ENCODE data around the gene OR56B4. TPM values are rescaled to one million over a fixed set of nuclear protein-coding genes. Genes with fewer than 3 reads are reported as not detected.

Gene OR56B4
- total RNA-seq, 1 donor from 2014 or later, result not detected

GRCh38 chr11:6156628-6157359, 49.3 kb downstream of the OR56B4 start:
- Histone ChIP-seq H3K4me3 (ENCODE audit: low read depth, low read length) (no peak overlapping the region), H3K27me3 (ENCODE audit: control insufficient read depth, insufficient read depth, low read length) (no peaks in the 10 kb centered on the region), H3K36me3 (ENCODE audit: control insufficient read depth, insufficient read depth, low read length) (no peaks in the 10 kb centered on the region)
- DNase-seq (ENCODE audit: low read depth), result no peak
- TF ChIP-seq, protein P1, sequence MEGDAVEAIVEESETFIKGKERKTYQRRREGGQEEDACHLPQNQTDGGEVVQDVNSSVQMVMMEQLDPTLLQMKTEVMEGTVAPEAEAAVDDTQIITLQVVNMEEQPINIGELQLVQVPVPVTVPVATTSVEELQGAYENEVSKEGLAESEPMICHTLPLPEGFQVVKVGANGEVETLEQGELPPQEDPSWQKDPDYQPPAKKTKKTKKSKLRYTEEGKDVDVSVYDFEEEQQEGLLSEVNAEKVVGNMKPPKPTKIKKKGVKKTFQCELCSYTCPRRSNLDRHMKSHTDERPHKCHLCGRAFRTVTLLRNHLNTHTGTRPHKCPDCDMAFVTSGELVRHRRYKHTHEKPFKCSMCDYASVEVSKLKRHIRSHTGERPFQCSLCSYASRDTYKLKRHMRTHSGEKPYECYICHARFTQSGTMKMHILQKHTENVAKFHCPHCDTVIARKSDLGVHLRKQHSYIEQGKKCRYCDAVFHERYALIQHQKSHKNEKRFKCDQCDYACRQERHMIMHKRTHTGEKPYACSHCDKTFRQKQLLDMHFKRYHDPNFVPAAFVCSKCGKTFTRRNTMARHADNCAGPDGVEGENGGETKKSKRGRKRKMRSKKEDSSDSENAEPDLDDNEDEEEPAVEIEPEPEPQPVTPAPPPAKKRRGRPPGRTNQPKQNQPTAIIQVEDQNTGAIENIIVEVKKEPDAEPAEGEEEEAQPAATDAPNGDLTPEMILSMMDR (IDR thresholded peaks at IDR 0.05; ENCODE audit: insufficient read depth, low read length, poor library complexity, severe bottlenecking), result no peak

Other genes starting within 250 kb of the OR56B4 start
- gene OR52E8, start 250.0 kb upstream of the OR56B4 start, total RNA-seq, result not detected in 2 replicates
- not detected in 2 replicates for gene OR52E4, start 227.1 kb upstream of the OR56B4 start, total RNA-seq
- not detected in 2 replicates for gene OR52E5, start 214.5 kb upstream of the OR56B4 start, total RNA-seq
- gene OR56A3, start 165.4 kb upstream of the OR56B4 start, total RNA-seq, result not detected in 2 replicates
- gene OR56A5, start 139.2 kb upstream of the OR56B4 start, total RNA-seq, result not detected in 2 replicates
- not detected in 2 replicates for gene OR52L1, start 120.7 kb upstream of the OR56B4 start, total RNA-seq
- gene OR56A4, start 100.7 kb upstream of the OR56B4 start, total RNA-seq, result not detected in 2 replicates
- not detected in 2 replicates for gene OR56A1, start 76.9 kb upstream of the OR56B4 start, total RNA-seq
- gene OR52B2, start 62.6 kb downstream of the OR56B4 start, total RNA-seq, result not detected in 2 replicates
- not detected in 2 replicates for gene OR52W1, start 91.5 kb downstream of the OR56B4 start, total RNA-seq
- gene C11orf42, start 97.9 kb downstream of the OR56B4 start, total RNA-seq, result not detected in 2 replicates
- gene FHIP1B, start 127.0 kb downstream of the OR56B4 start, total RNA-seq, result 33.0 and 34.0 TPM in 2 replicates
- gene CNGA4, start 131.4 kb downstream of the OR56B4 start, total RNA-seq, result 0.14 and 0.54 TPM in 2 replicates
- 0.21 TPM in 1 of 2 replicates, not detected in the other for gene CCKBR, start 152.2 kb downstream of the OR56B4 start, total RNA-seq
- 93.7 and 119 TPM in 2 replicates for gene CAVIN3, start 212.8 kb downstream of the OR56B4 start, total RNA-seq

Data from kidney epithelial cell (primary cell).